ENCODE measurements around the gene ZBTB24. TPM values are rescaled to one million over a fixed set of nuclear protein-coding genes. Genes with fewer than 3 reads are reported as not detected.
"Not testable (repeated sequence)": the region's sequence is repeated elsewhere in the genome, so short reads cannot be mapped to it uniquely, and the experiment has no call there.

ZBTB24 gene
- 1 to 10 TPM; 6.9 to 7.4 TPM for total RNA-seq

GRCh38 chr6:109482905-109483734 is at the start of gene ZBTB24:
Gene ZBTB24, minus strand, starts transcription at chr6:109483219. Its CDS starts 1,193 bp downstream, at chr6:109482026.
- peaks cover 37% of the 10 kb centered on the region for H3K4me1 Mint-ChIP-seq (ENCODE audit: low read depth)
- H3K9me3 Mint-ChIP-seq, result no peaks in the 10 kb centered on the region
- CTCF ChIA-PET, result interaction anchor here (1.0 to 1.3 kb wide), 3 partner anchors 29 to 41 kb away, joined by 3 read pairs; no protein-coding TSS in a partner anchor
- no peaks in the 10 kb centered on the region for H3K27me3 Mint-ChIP-seq (ENCODE audit: low read depth)
- H3K36me3 Mint-ChIP-seq (ENCODE audit: low read depth), result peaks cover 26% of the 10 kb centered on the region
- H3K4me3 Mint-ChIP-seq, result peak within 1 kb of the TSS; percentile 85
- peak within 1 kb of the TSS; percentile 80 for H3K27ac Mint-ChIP-seq
- peak; percentile 88 for DNase-seq
- intact Hi-C loops (cut with micrococcal nuclease), result loop anchor here (1.0 to 5.0 kb wide), 10 partner anchors 28 to 1392 kb away; partner anchors contain the start of genes AK9, AMD1, CD164 and CDC40

- Mint-ChIP-seq H3K4me3 (no peak overlapping the region), H3K9me3 (peaks cover 3% of the 10 kb centered on the region), H3K27ac (no peak overlapping the region), H3K36me3 (ENCODE audit: low read depth) (no peaks in the 10 kb centered on the region), H3K27me3 (ENCODE audit: low read depth) (no peaks in the 10 kb centered on the region), H3K4me1 (ENCODE audit: low read depth) (peaks cover 2% of the 10 kb centered on the region)
- CTCF ChIA-PET, result no interaction called here
- intact Hi-C loops (cut with micrococcal nuclease), result no loop called here
- DNase-seq, result no peak
Observed at GRCh38 chr6:109531446-109531845, 48.4 kb upstream of the ZBTB24 start.

- Mint-ChIP-seq H3K27ac (no peak overlapping the region), H3K4me1 (ENCODE audit: low read depth) (peaks cover 2% of the 10 kb centered on the region), H3K27me3 (ENCODE audit: low read depth) (no peaks in the 10 kb centered on the region), H3K36me3 (ENCODE audit: low read depth) (no peaks in the 10 kb centered on the region), H3K9me3 (peaks cover 3% of the 10 kb centered on the region), H3K4me3 (no peak overlapping the region)
- CTCF ChIA-PET, result interaction anchor here (0.5 to 4.4 kb wide), 7 partner anchors 86 to 888 kb away, joined by 3 to 30 read pairs (median 4); no protein-coding TSS in a partner anchor
- DNase-seq, result no peak
- intact Hi-C loops (cut with micrococcal nuclease), result loop anchor here (1.0 to 10.0 kb wide), 8 partner anchors 163 to 863 kb away; partner anchors contain the start of genes AK9, FIG4 and WASF1
Observed at GRCh38 chr6:109527989-109528388, 45.0 kb upstream of the ZBTB24 start.

- Mint-ChIP-seq H3K4me3 (no peak overlapping the region), H3K27me3 (ENCODE audit: low read depth) (no peaks in the 10 kb centered on the region), H3K4me1 (ENCODE audit: low read depth) (peaks cover 2% of the 10 kb centered on the region), H3K27ac (no peak overlapping the region), H3K9me3 (peaks cover 3% of the 10 kb centered on the region), H3K36me3 (ENCODE audit: low read depth) (no peaks in the 10 kb centered on the region)
- intact Hi-C loops (cut with micrococcal nuclease), result loop anchor here (1.0 to 10.0 kb wide), 8 partner anchors 164 to 864 kb away; partner anchors contain the start of genes AK9, FIG4 and WASF1
- peak; percentile 70 for DNase-seq
- CTCF ChIA-PET, result interaction anchor here (0.6 to 4.4 kb wide), 7 partner anchors 9 to 889 kb away, joined by 3 to 30 read pairs (median 4); partner anchors contain the start of genes AK9 and FIG4
Observed at GRCh38 chr6:109526905-109527628, 44.0 kb upstream of the ZBTB24 start.

- no peak overlapping the region for H3K4me3 Mint-ChIP-seq
- peaks cover 3% of the 10 kb centered on the region for H3K9me3 Mint-ChIP-seq
- no peaks in the 10 kb centered on the region for H3K36me3 Mint-ChIP-seq (ENCODE audit: low read depth)
- no peak for DNase-seq
- CTCF ChIA-PET, result interaction anchor here (0.8 kb wide), 1 partner anchor 8 kb away, joined by 3 read pairs; no protein-coding TSS in a partner anchor
- H3K4me1 Mint-ChIP-seq (ENCODE audit: low read depth), result peaks cover 2% of the 10 kb centered on the region
- H3K27ac Mint-ChIP-seq, result no peak overlapping the region
- no peaks in the 10 kb centered on the region for H3K27me3 Mint-ChIP-seq (ENCODE audit: low read depth)
- intact Hi-C loops (cut with micrococcal nuclease), result loop anchor here (10.0 kb wide), 1 partner anchor 261 kb away; no protein-coding TSS in a partner anchor
Observed at GRCh38 chr6:109524129-109524528, 41.1 kb upstream of the ZBTB24 start.

- Mint-ChIP-seq H3K4me1 (ENCODE audit: low read depth) (peaks cover 2% of the 10 kb centered on the region), H3K4me3 (no peak overlapping the region), H3K36me3 (ENCODE audit: low read depth) (no peaks in the 10 kb centered on the region), H3K27me3 (ENCODE audit: low read depth) (no peaks in the 10 kb centered on the region), H3K27ac (no peak overlapping the region), H3K9me3 (peaks cover 3% of the 10 kb centered on the region)
- DNase-seq, result no peak
- CTCF ChIA-PET, result no interaction called here
- intact Hi-C loops (cut with micrococcal nuclease), result loop anchor here (10.0 kb wide), 1 partner anchor 261 kb away; no protein-coding TSS in a partner anchor
Observed at GRCh38 chr6:109523478-109523877, 40.5 kb upstream of the ZBTB24 start.

GRCh38 chr6:109521080-109521479 is 38.1 kb upstream of the ZBTB24 start:
- intact Hi-C loops (cut with micrococcal nuclease), result loop anchor here (10.0 kb wide), 1 partner anchor 264 kb away; no protein-coding TSS in a partner anchor
- H3K4me3 Mint-ChIP-seq, result no peak overlapping the region
- no peak for DNase-seq
- H3K36me3 Mint-ChIP-seq (ENCODE audit: low read depth), result no peaks in the 10 kb centered on the region
- no peak overlapping the region for H3K27ac Mint-ChIP-seq
- CTCF ChIA-PET, result interaction anchor here (1.0 kb wide), 1 partner anchor 10 kb away, joined by 3 read pairs; no protein-coding TSS in a partner anchor
- H3K9me3 Mint-ChIP-seq, result peaks cover 3% of the 10 kb centered on the region
- peaks cover 9% of the 10 kb centered on the region for H3K4me1 Mint-ChIP-seq (ENCODE audit: low read depth)
- no peaks in the 10 kb centered on the region for H3K27me3 Mint-ChIP-seq (ENCODE audit: low read depth)

GRCh38 chr6:109519647-109520046 is 36.6 kb upstream of the ZBTB24 start:
- DNase-seq; H3K27me3 Mint-ChIP-seq (ENCODE audit: low read depth); H3K27ac Mint-ChIP-seq; H3K4me3 Mint-ChIP-seq; H3K36me3 Mint-ChIP-seq (ENCODE audit: low read depth); H3K9me3 Mint-ChIP-seq: not testable (repeated sequence)
- CTCF ChIA-PET, result interaction anchor here (1.2 kb wide), 1 partner anchor 520 kb away, joined by 3 read pairs; no protein-coding TSS in a partner anchor
- peaks cover 22% of the 10 kb centered on the region for H3K4me1 Mint-ChIP-seq (ENCODE audit: low read depth)
- intact Hi-C loops (cut with micrococcal nuclease), result loop anchor here (10.0 kb wide), 1 partner anchor 265 kb away; no protein-coding TSS in a partner anchor

- CTCF ChIA-PET, result interaction anchor here (1.4 kb wide), 1 partner anchor 133 kb away, joined by 3 read pairs; no protein-coding TSS in a partner anchor
- no peaks in the 10 kb centered on the region for H3K9me3 Mint-ChIP-seq
- no peak overlapping the region for H3K27ac Mint-ChIP-seq
- no peaks in the 10 kb centered on the region for H3K27me3 Mint-ChIP-seq (ENCODE audit: low read depth)
- H3K36me3 Mint-ChIP-seq (ENCODE audit: low read depth), result no peaks in the 10 kb centered on the region
- DNase-seq, result no peak
- no peak overlapping the region for H3K4me3 Mint-ChIP-seq
- peaks cover 22% of the 10 kb centered on the region for H3K4me1 Mint-ChIP-seq (ENCODE audit: low read depth)
- intact Hi-C loops (cut with micrococcal nuclease), result loop anchor here (2.0 kb wide), 2 partner anchors 34 to 174 kb away; partner anchors contain the start of genes AK9, FIG4 and ZBTB24
Observed at GRCh38 chr6:109516929-109517328, 33.9 kb upstream of the ZBTB24 start.

GRCh38 chr6:109515781-109516409 is 32.9 kb upstream of the ZBTB24 start:
- Mint-ChIP-seq H3K36me3 (ENCODE audit: low read depth) (no peaks in the 10 kb centered on the region), H3K4me3 (peak overlapping the region; percentile 9), H3K4me1 (ENCODE audit: low read depth) (peaks cover 22% of the 10 kb centered on the region), H3K27me3 (ENCODE audit: low read depth) (no peaks in the 10 kb centered on the region), H3K9me3 (no peaks in the 10 kb centered on the region), H3K27ac (peak overlapping the region; percentile 51)
- DNase-seq, result peak; percentile 14
- CTCF ChIA-PET, result interaction anchor here (0.7 to 1.3 kb wide), 2 partner anchors 9 to 524 kb away, joined by 3 to 8 read pairs; no protein-coding TSS in a partner anchor
- intact Hi-C loops (cut with micrococcal nuclease), result loop anchor here (1.0 to 2.0 kb wide), 3 partner anchors 33 to 175 kb away; partner anchors contain the start of genes AK9, FIG4 and ZBTB24

GRCh38 chr6:109514946-109515345 is 31.9 kb upstream of the ZBTB24 start:
- intact Hi-C loops (cut with micrococcal nuclease), result loop anchor here (1.0 kb wide), 1 partner anchor 74 kb away; no protein-coding TSS in a partner anchor
- Mint-ChIP-seq H3K4me3 (no peak overlapping the region), H3K27me3 (ENCODE audit: low read depth) (no peaks in the 10 kb centered on the region), H3K36me3 (ENCODE audit: low read depth) (no peaks in the 10 kb centered on the region), H3K27ac (no peak overlapping the region), H3K4me1 (ENCODE audit: low read depth) (peaks cover 22% of the 10 kb centered on the region), H3K9me3 (peaks cover 1% of the 10 kb centered on the region)
- DNase-seq, result no peak
- CTCF ChIA-PET, result interaction anchor here (1.3 kb wide), 1 partner anchor 525 kb away, joined by 8 read pairs; no protein-coding TSS in a partner anchor
